ENCODE measurements around the gene HDAC4.

Gene HDAC4

DNA sequence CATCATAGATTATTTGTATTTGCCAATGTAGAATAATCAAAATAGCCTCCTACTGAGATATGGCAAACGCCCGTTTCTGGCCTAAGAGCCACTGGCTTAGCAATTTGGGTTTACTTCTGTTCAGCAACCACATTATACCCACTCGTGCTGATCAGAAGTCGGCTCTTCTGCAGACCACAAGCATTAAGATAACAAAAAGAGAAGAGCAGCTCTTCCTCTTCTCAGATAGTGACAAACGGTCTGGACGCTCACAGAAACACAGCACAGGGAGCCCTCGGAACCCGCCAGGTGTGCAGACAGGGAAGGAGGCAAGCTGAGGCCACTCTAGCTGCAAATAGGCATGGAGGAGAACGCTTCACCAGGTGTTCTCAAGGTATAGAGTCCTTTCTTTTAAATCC lies 164.0 kb downstream of the HDAC4 start:
- DNase-seq (ENCODE audit: low read depth in 2 of 2): no peak

DNA sequence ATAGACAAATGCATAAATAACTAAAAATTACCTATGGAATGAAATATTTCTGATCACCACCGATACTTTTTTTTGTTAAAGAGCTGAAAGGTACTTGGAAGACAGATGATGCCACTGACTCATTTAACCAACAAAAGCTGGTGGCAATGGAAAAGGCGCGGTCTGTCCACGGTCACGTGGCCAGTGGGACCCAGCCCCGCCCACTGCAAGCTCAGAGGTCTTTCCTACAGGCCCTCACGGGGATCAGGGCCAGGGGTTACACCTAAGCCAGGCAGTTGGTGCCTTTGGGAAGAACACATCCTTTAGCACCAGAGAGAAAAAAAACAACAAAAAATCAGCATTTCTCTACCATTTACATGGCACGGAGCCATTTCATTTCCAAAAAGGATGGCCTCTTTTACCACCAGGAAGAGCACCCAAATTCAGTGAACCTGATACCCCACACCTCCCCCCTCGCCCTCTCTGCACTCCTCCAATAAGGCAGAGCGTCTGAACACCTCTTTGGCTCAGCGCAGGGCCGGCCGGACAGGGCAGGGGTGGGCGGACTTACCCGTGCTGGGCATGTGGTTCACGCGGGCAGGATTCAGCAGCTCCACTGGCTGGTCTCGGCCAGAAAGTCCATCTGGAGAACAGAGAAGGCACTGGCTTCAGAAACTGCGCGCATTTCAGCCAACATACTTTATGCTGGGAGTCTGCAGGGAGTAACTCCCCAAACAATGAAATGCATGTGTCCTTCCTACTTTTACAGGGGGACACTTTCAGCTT lies 164.6 kb downstream of the HDAC4 start:
- no peak for DNase-seq (ENCODE audit: low read depth in 2 of 2)

DNA sequence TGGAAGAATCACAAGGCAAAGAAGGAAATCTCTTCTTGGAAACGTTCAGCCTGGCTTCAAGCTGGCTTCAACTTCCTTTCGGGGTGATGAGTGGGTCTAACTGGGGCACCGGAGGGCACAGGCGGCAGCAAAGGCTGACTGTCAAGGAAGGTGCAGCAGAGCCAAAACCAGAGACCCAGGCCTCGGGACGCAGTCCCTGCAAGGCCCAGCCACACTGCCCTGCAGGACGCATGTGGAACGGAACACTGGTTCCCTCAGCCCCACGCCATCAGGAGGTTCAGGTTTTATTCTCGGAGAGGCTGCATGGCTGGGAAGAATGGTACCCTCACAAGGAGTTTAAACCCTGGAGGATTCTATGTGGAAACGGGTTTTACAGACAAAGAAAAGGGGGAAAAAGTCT lies 165.5 kb downstream of the HDAC4 start:
- DNase-seq (ENCODE audit: low read depth in 2 of 2): no peak

DNA sequence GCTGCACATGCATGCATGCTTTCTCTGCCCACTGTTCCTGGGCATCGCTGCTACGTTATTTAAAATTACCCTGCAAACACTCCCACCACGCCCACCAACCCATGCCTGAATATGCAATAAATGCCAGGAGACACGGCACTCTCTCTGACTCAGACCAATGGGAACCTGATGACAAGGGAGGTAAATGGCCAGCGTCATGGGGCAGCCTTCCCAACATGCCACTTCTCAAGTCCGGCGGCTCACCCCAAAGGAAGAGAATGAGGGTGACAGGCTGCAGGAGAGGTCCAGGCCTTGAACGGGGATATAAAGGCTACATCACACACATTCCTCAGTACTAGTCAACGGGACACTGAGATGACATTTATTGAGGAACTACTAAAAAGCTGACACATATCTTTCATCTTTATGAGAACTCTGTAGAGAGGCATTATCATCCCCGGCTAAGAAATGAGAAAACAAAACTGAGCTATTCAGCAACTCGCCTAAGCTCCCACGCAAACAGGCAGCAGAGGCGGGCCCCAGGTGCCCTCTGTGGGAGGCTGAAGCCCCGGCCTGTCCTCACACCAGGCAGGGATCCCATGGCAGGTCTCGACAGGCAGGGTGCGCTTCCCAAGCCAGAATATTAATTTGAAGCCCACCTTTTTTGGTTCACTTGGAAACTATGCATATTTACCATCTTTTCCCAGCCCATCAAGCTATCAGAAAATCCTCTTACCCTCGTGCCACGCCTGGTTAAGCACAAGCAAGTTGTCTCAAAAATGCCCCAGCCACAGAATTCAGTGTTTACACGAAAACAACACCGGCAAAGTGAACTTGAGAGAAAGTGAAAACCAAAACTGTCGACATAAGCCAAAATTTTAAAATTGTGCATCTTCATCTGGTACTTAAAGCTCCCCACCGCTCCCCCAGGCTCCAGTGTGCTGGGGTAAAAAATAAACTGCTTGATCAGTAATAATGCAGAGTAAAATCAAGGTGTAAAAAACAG lies 166.3 kb downstream of the HDAC4 start:
- no peak for DNase-seq (ENCODE audit: low read depth in 2 of 2)

DNA sequence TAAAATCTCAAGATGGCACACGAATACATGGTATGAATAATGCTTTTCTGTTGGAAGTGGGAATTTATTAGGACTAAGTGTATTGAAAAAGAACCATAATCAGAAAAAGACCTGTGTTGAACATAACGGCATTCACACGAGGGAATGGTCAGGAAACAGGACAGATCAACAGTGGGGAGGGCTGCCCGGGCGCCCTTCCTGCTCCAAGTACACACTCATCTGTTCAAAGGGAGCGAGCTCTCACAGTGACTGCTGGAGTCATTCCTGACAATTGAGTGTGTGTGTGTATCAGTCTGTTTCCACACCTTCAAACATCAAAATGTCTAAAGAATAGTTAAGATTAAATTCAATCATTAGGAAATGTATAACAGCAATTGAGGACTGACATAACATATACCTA lies 167.2 kb downstream of the HDAC4 start:
- DNase-seq (ENCODE audit: low read depth in 2 of 2): no peak

DNA sequence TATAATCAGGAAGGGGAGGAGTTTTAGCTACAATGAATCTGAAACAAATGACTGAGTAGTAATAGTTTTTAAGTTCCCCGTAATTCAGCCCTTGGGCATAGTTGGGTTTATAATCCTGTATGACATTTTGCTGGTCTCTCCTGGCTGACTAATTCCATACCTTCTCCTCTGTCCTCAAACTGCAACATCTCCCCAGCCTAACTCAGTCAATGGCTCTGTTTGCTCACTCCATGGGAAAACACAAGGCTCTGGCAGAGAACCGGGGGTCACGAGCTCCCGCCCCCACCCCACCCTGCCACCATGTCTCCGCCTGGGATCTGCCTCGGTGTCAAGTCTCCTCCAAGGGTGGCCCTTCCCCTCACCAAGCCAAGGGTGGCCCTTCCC lies 168.6 kb downstream of the HDAC4 start:
- no peak for DNase-seq (ENCODE audit: low read depth in 2 of 2)

DNA sequence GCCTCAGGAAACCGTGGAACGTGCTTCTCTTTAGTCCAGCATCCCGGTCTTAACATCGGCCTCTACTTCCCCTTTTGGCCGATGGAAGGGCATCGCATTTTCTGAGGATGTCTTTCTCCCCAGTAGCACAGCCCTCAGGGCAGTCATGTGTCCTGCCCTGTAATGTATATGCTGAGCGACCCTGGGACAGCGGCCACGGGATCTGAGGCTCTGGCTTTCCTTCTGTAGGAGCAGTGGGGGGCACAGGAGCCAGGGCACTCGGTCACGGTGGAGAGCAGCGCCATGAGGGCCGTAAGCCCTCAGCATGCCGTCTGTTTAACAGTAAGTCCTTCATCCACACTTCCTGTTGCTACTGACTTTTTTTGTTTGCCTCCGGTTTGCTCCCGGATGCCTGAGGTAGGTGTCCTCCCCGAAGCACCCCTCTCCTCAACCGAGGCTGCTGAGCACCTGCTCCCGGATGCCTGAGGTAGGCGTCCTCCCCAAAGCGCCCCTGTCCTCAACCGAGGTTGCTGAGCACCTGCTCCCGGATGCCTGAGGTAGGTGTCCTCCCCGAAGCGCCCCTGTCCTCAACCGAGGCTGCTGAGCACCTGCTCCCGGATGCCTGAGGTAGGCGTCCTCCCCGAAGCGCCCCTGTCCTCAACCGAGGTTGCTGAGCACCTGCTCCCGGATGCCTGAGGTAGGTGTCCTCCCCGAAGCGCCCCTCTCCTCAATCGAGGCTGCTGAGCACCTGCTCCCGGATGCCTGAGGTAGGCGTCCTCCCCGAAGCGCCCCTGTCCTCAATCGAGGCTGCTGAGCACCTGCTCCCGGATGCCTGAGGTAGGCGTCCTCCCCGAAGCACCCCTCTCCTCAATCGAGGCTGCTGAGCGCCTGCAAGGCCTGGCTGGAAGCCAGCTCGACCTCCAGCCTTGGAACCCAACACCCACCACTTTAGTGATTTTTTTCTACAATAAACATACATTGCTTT lies 169.3 kb downstream of the HDAC4 start:
- no peak for DNase-seq (ENCODE audit: low read depth in 2 of 2)

DNA sequence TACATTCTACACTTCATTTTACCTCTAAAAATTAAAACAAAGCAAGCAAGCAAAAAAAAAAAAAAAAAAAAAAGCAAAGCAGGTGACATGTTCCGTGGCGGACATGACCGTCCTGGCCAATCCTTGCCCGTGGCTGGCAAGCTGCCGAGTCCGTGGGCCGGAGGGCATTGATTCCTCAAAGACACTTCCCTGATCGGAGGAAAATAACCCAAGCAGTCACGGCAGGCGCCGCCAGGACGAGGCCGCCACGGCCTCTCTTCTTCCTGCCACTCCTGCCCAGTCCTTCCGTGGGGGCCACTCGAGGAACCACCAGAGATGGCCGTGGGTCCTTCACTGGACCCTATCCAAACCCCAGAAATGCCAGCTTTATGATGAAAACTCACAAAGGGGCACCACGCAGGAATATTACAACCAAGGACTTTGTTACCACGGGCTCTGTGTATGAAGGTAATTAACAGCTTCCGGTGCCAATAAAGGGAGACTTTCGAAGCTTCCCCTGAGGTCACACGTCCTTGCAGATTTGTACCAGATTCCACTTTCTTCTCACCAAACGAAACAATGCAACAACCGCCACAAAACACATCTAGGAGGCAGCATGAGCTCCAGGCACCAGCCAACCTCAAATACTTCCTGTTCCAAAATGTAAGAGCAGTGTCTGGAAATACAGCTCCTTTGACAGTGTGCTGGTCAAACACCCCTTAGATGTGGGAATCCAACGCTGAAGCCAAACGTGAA lies 170.3 kb downstream of the HDAC4 start:
- no peak for DNase-seq (ENCODE audit: low read depth in 2 of 2)

DNA sequence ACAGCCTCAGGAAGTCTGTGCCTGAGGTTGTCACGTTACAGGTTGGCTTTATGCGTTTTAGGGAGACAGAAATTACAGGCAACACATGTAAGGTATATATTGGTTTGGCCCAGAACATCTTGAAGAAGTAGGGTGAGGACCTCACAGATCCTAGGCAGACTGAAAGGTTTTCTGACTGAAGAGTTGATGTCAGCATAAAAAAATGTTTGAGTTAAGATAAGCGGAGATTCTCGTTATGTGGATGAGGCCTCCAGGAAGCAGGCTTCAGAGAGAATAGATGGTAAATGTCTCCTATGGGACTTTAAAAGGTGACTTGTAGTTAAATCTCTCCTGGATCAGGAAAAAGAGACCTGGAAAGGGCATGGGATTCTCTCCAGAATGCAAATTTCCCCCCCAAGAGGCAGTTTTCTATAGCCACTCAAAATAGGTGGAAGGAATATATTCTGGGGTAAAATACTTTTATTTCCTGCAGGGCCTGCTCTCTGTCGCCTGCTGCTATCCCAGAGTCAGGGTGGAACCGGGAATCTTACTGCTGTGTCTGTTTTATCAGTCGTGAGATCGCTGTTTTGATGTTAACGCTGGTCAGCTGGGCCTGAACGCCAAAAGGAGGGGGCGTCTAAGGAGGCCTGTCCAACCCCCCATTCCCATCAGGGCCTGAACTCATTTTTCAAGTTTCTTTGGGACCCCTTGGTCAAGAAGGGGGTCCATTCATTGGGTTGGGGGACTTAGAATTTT lies 171.1 kb downstream of the HDAC4 start:
- no peak for DNase-seq (ENCODE audit: low read depth in 2 of 2)

DNA sequence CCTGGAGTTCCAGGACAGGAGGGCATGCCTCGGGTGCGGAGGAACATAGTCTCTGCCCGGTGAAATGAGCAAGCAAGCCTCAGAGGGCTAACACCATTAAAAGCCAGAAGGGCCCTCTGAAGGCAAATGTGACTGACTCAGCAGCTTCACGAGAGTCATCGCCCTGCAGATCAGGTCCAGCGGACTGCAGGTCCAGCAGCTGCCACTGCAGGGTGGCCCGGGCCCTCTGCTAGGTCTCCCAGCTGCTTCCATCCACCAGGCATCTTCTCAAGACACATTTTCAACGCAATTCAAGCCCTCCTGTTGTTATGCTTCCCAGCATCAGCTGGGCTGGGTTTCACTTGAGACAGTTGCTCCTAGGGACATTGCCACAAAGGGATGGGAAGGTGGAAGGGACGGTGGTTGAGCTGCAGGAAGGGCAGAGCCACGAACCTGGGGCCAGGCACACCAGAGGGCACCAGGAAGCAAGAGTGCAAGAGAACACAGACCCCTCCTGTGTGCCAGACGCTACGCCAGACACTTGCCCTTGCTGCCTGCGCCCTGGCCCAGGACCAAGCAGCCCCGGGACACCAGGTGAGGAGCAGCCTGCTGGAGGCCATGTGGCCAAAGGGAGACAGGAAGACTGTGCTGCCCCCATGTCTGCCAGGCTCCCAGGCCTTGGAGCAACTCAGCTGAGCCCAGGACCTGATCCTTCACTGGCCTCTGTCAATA lies 173.0 kb downstream of the HDAC4 start:
- DNase-seq (ENCODE audit: low read depth in 2 of 2): no peak

DNA sequence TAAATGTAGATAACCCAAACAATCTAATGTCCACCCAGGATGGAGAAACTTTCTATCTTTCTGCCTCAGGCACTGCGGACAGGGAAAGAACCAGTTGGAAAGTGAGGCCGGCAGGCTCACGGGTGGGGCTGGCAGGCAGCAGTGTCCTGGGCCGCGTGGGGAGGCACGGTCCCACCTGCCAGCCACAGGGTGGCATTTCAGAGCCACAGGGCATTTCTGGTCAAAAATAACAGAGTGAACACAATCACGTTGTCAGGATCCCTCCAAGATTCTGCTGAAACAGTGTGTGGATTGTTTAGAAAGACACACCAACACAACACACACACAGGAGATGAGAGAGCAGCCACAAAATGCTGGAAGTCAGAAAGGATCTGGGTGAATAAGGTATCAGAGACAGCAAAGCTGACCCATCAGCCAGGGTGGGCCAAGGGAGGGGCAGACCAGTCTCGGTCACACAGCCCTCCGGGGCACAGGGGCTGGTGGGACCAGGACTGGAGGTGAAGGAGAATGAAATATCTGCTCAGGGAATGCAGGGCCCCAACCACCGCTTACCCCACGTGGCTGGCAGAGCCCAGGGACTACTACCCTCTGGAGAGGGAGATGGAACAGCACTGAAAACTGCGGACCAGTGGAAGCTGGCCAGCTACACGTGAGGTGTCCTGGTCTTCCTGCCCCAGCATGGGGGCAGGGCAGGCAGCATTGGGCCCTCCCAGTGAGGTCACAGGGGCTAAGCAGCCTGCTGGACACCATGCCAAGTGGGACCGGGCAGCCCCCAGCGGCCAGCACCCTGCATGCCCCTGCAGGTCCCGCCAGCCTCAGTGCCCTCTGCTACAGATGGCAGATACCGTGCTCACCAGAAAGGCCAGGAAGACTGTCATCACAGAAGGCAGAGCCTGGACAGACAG lies 173.9 kb downstream of the HDAC4 start:
- no peak for DNase-seq (ENCODE audit: low read depth in 2 of 2)

DNA sequence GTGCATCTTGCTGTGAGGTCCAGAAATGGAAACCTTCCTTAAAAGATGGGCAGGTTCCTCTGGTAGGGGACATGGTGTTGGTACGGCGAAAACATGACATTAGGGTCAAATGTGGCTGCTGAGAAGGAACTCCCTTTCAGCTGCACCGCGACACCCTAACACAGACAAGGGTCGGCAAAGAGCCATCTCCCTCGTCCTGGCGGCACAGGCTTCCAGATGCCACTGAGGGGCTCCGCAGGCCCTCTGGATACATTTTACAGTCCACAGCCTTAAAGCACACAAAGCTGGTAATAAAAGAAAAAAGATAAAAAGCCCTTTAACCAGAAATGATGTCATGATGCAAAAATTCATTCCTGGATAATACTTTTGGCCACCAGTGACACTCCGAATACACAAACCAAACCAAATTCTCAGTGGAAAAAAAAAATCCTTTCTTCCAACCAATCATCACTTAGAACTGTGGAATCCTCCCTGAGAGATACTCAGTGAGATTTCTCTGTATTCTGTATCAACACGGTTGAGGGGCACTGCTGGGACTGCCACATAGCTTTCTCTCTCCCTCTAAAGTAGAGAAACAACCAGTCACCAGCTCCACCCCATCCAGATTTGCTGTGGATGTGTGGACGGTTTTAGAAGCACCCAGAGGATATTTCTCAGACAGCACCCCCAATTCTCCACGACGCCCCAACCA lies 174.8 kb downstream of the HDAC4 start:
- peak; percentile 89 to 90 for DNase-seq (ENCODE audit: low read depth in 2 of 2)

DNA sequence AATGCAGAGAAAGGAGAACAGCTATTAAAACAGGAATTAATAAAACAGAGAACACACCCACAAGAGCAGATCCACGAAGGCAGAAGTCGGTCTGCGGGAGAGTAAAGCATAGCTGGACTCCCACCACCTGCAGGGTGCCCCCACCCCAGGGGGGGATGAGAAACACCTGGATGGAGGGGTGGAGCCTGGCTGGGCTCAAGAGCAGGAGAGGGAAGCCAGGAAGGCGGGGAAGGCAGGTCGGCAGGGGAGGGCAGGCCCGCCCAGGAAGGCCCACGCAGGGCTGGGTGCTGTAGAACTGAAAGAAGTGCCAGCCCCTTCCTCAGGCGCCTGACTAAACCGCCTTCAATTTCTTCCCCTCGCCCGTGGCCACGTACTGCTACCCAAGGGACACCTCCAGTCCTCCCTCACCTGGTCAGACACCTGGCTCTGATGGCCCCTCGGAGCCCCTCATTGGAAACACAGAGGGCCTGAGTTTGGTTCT lies 175.4 kb downstream of the HDAC4 start:
- no peak for DNase-seq (ENCODE audit: low read depth in 2 of 2)

DNA sequence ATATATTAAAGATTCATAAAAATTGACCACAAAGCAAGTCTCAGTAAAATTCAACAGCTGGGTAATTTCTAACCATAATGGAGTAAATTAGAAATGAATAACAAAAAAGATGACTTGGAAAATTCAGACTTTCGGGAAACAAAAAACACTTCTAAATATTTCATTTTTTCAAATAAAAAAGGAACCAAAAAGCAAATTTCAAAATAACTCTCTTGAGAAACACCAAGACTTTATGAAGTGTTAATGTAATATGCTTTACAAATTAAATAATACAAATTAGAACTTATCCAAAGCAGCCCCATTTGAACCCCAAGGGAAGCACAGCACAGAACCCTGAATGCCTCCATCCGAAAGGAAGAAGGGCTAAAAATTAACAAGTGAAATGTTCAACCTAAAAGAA lies 175.9 kb downstream of the HDAC4 start:
- no peak for DNase-seq (ENCODE audit: low read depth in 2 of 2)

DNA sequence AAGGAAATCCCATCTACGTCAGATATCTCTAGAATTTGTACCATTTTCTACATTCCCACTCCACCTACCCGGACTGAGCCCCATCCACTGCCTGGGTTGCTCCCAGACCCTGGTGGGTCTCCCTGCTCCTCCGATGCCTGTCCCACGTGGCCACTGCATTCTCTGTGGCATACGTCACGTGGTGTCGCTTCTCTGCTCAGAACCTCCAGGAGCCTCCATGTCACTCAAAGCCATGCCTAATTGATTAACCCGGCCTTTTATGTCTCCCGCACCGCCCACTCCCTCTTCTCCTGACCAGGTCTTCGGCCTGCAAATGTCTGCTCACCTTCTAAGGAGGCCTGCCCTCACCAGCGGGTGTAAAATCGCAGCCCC lies 176.6 kb downstream of the HDAC4 start:
- DNase-seq (ENCODE audit: low read depth in 2 of 2): no peak

DNA sequence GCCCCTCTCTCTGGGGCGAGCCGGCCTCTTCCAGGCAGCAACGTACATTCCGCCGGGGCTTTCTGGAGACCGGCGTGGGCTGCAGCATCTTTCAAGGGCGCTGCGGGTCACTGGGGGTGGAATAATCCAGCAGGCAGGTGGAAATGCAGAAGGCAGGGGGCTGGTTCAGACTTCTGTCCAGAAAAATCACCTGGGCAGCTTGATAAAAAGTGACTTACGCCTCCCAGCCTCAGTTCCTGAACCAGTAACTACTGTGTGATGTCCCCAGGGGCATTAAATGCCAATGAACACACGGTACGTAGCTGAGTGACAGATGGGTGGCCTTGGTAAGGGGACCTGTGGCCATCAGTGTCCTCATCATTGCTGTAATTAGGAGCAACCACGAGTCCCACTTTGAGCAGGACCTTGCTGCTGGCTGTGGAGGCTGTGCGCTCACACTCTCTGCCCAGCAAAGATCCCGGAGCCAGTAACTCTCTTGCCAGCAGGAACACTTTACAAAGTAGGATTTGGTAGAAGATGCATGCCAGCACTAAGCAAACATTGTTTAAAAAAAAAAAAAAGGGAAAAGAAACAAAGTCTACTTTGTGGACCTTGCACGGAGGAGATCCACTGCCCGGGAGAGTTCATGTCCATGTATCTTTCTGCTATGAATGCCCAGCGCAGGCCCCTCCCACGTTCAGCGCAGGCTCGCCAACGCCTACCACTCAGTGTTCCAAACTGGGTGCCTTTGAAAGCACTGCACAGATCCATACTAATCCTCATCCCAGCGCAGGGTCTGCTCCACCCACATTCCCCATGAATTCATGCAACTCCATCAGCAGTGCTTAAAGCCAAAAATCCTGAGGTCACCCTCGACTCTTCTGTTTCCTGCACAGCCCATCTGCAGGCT lies 177.3 kb downstream of the HDAC4 start:
- DNase-seq (ENCODE audit: low read depth in 2 of 2): peak; percentile 67 to 71

Data from fibroblast of skin of left quadriceps (primary cell).